ENCODE measurements around the gene NUTM1.
"Not testable (repeated sequence)": the region's sequence is repeated elsewhere in the genome, so short reads cannot be mapped to it uniquely, and the experiment has no call there.

The NUTM1 gene

DNA sequence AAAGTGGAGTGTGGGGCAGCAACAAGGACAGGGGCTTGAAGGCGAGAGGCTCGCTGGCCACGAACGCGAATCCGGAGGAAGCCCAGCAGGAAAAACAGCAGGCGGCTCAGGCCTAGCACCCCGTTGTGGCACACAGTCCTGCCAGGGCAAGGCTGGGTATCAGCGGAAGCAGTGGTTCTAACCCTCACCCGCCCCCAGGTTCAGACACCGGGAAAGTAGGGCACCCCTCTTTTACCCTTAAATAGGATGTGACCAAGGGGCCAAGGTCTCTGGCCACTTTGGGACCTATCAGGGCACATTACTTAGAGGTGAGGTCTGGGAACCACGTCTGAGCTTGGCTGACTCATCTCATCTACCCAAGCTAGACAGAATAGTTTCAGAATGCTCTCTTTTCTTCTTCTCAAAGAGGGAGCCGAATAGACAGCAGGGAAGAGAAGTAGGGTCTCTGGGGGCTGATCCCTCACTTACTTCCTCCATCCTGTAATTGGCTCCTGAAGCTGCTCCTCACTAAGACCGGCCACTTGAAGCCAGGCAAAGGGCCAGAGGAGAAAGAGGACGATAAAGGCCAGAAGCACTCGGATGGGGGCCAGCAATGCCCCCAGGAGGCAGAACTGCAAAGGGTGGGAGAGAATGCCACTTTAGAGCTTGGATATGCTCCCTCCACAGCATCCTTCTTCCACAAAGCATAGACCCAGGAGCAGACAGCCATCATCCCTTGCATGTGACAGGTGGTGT is 22.1 kb downstream of the NUTM1 start:
- peak overlapping the region; percentile 83; the same call in 1 of the 2 replicates for H3K9ac ChIP-seq (ENCODE audit: low read depth, low read length)
- peaks cover 8% of the 10 kb centered on the region for H3K36me3 ChIP-seq (ENCODE audit: insufficient read depth, low read length)
- H3K4me1 ChIP-seq (ENCODE audit: insufficient read depth, low read length), result peaks cover 12% of the 10 kb centered on the region
- H3K9me3 ChIP-seq (ENCODE audit: control insufficient read depth, insufficient read depth, low read length), result no peaks in the 10 kb centered on the region

DNA sequence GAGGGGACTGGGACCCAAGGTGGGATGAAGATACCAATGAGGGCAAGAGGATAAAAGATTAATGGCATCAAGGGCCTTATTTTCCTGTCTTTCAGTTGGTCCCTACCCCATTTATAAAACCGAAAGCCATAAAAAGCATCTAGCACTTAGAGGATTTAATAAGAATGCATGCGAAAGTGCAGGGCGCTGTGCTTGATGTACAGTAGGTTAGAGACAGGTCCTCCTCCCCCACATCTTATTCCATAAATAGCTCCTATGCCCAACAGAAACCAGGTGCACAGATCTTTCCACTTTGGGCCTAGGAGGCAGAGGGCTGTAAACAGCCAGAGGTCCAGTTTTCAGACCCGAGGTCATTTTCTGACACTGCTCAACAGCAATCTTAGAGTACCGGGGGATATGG is 22.7 kb downstream of the NUTM1 start:
- Histone ChIP-seq H3K36me3 (ENCODE audit: insufficient read depth, low read length) (peaks cover 8% of the 10 kb centered on the region), H3K4me1 (ENCODE audit: insufficient read depth, low read length) (peaks cover 12% of the 10 kb centered on the region), H3K9ac (ENCODE audit: low read depth, low read length) (peak overlapping the region; percentile 83; the same call in 1 of the 2 replicates), H3K9me3 (ENCODE audit: control insufficient read depth, insufficient read depth, low read length) (no peaks in the 10 kb centered on the region)

DNA sequence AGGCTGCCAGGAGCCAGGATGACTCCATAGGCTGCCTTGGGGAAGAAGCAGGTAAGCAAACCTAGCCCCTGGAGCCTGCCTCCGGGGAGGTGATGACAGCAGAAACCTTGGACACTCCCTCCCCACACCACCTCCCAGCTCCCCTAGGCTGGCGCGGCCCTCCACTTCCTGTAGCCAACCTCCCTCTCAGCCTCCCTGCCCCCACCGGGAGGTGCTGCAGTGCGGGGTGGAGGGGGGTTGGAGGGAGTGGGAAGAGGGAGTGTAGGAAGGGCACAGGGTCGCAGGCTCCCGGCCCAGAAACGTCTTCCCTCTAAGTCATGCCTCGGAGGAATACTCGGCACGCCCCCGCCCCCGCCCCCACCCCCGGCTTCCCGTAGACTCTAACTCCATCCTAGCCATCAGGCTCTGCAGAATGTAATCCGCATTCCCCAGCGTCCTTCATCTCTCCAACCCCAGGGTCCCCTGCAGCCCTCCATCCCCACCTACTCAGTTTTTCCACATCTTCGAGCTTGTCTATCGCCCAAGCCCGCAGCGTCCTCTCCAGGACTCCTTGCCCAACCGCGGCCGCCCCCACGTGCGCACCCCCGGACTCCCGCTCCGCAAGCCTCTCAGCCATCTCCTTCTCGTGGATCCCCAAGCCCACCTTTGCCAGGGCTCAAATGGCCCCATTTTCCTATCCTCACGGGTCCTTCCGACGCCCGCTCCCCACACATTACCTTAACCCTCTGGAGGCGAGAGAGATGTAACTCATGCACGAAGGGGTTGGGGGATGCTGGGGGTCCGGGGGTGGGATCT is 23.4 kb downstream of the NUTM1 start:
- Histone ChIP-seq H3K9ac (ENCODE audit: low read depth, low read length) (peak overlapping the region; percentile 83), H3K9me3 (ENCODE audit: control insufficient read depth, insufficient read depth, low read length) (no peaks in the 10 kb centered on the region), H3K36me3 (ENCODE audit: insufficient read depth, low read length) (peaks cover 8% of the 10 kb centered on the region), H3K4me1 (ENCODE audit: insufficient read depth, low read length) (peaks cover 12% of the 10 kb centered on the region)

DNA sequence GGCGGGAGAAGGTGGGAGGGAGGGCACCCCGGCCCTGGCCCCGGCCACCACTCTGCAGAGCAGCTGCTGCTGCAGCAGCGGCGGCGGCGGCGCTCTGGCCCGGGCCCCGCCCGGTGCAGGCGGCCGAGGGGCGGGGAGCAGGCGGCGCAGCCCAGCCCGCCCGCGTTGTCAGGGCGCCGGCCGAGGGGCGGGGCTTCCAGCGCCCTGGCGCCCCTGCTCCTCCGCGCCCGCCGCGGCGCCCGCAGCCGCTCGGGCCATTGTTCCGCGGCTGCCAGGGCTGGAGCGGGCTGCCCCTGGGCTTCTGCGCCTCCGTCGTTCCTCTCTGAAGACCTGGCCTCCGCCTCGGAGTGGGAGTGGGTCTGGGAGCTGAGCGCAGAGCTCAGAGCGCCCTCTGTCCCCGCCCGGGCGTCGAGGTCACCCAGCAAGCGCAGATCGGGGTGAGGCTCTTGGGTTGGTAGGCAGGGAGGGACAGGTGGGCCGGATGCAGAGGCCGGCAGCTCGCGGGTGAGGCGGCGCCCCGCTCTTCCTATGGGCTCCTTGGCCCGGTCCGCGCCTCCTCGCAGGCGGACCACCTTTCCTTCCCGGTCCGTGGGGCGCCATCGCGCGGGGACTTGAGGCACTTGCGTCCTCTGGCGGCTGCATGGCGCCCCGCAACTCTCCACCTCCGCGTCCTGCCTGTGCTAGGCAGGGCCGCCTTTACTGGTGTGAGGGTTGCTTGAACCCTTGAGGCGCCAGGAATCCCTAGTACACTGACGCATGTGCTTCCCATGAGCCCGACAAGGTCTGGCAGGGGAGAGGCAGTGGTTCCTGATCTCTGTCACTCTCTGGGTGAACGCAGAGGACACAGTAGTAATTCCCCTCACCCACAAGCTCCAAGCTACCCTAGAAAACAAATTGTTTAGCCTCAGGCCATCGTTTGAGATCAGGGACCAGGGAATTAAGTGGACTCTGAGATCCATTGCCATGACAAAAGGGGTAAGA is 24.3 kb downstream of the NUTM1 start, which contains the start of gene LPCAT4:
TSS of gene LPCAT4 (minus strand) at position 96 of the 981 bp plus-strand sequence. CDS start 96 bp downstream, outside the sequence.
- Histone ChIP-seq H3K4me1 (ENCODE audit: insufficient read depth, low read length) (peaks cover 12% of the 10 kb centered on the region), H3K9me3 (ENCODE audit: control insufficient read depth, insufficient read depth, low read length) (no peaks in the 10 kb centered on the region), H3K36me3 (ENCODE audit: insufficient read depth, low read length) (peaks cover 8% of the 10 kb centered on the region; the same call in 1 of the 2 replicates), H3K9ac (ENCODE audit: low read depth, low read length) (peak within 1 kb of the TSS; percentile 95)

DNA sequence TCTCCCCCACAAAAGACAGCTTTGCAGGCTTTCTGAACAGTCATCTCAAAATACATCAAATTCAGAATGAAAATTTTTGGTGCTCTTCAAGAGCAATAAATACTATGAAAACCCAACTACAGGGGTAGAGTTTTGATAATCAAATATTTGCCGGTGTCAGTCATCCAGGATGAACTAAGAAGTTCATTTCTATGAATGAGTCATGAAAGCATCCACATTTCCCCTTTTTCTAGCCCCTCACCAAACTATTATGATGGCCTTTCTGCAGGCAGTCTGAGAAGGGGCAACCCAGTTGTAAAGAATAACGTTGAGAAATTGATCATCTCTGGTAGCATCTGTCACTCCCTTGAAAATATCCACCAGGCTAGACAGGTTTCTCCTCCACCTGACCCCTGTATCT is 27.0 kb downstream of the NUTM1 start:
- H3K9ac ChIP-seq (ENCODE audit: low read depth, low read length), result no peak overlapping the region
- peaks cover 9% of the 10 kb centered on the region for H3K4me1 ChIP-seq (ENCODE audit: insufficient read depth, low read length)
- H3K36me3 ChIP-seq (ENCODE audit: insufficient read depth, low read length), result no peaks in the 10 kb centered on the region
- H3K9me3 ChIP-seq (ENCODE audit: control insufficient read depth, insufficient read depth, low read length), result no peaks in the 10 kb centered on the region; the same call in 1 of the 2 replicates

DNA sequence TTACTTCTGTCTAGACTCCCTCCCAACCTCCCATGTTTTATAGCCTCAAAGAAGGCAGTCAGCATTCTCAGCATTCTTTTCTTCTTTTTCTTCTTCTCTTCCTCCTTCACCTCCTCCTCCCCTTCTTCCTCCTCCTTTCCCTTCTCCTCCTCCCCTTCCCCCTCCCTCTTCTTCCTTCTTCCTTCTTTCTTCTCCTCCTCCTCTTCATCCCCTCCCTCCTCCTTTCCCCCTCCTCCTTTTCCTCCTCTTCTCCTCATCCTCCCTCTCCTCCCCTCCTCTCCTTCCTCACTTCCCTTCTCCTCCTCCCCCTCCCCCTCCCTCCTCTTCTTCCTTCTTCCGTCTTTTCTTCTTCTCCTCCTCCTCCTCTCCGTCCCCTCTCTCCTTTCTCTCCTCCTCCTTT is 27.5 kb downstream of the NUTM1 start:
- Histone ChIP-seq H3K36me3 (ENCODE audit: insufficient read depth, low read length) (no peaks in the 10 kb centered on the region), H3K9me3 (ENCODE audit: control insufficient read depth, insufficient read depth, low read length) (no peaks in the 10 kb centered on the region; the same call in 1 of the 2 replicates), H3K4me1 (ENCODE audit: insufficient read depth, low read length) (peaks cover 4% of the 10 kb centered on the region), H3K9ac (ENCODE audit: low read depth, low read length) (no peak overlapping the region)

DNA sequence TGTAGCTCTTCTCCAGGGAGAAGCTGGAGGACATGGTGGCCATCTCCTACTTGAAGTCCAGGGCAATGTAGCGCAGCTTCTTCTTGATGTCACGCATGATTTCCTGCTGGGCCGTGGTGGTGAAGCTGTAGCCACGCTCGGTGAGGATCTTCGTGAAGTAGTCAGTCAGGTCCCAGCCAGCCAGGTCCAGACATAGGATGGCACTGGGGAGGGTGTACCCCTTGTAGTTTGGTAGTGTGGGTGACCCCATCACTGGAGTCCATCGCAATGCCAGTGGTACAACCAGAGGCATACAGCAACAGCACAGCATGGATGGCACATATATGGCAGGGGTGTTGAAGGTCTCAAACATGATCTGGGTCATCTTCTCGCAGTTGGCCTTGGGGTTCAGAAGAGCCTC is 30.8 kb downstream of the NUTM1 start:
- Histone ChIP-seq H3K9me3 (ENCODE audit: control insufficient read depth, insufficient read depth, low read length) (no peaks in the 10 kb centered on the region; the same call in 1 of the 2 replicates), H3K36me3 (ENCODE audit: insufficient read depth, low read length) (no peaks in the 10 kb centered on the region), H3K9ac (ENCODE audit: low read depth, low read length) (no peak overlapping the region), H3K4me1 (ENCODE audit: insufficient read depth, low read length) (no peaks in the 10 kb centered on the region; the same call in 1 of the 2 replicates)

DNA sequence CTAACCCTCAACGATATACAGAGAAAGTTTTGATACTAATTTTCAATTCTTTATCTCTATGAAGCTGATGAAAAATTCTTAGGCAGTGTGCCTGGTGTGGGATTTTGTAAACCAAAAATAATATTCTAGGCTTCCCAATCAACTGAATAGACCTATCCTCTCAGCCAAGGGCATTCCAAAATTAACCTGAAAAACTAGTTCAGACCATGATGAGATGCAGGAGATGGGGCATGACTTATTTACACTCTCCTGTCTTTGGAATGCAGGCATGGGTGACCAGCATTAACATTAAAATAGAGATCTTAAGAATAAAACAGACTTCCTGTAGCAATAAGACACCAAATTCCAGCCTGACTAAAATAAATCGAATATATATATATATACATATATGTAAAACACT is 31.7 kb downstream of the NUTM1 start:
- no peak overlapping the region for H3K9ac ChIP-seq (ENCODE audit: low read depth, low read length)
- H3K36me3 ChIP-seq (ENCODE audit: insufficient read depth, low read length), result no peaks in the 10 kb centered on the region
- no peaks in the 10 kb centered on the region; the same call in 1 of the 2 replicates for H3K9me3 ChIP-seq (ENCODE audit: control insufficient read depth, insufficient read depth, low read length)
- H3K4me1 ChIP-seq (ENCODE audit: insufficient read depth, low read length), result no peaks in the 10 kb centered on the region; the same call in 1 of the 2 replicates

DNA sequence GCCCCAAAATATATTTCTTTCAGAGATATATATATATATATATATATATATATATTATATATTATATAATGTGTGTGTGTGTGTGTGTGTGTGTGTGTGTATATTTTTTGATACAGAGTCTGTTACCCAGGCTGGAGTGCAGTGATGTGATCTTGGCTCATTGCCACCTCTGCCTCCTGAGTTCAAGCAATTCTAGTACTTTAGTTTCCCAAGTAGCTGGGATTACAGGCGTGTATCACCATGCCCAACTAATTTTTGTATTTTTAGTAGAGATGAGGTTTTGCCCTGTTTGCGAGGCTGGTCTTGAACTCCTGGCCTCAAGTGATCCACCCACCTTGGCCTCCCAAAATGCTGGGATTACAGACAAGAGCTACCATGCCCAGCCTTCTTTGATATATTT is 32.4 kb downstream of the NUTM1 start:
- H3K9ac ChIP-seq (ENCODE audit: low read depth, low read length); H3K36me3 ChIP-seq (ENCODE audit: insufficient read depth, low read length); H3K4me1 ChIP-seq (ENCODE audit: insufficient read depth, low read length); H3K9me3 ChIP-seq (ENCODE audit: control insufficient read depth, insufficient read depth, low read length): not testable (repeated sequence)

DNA sequence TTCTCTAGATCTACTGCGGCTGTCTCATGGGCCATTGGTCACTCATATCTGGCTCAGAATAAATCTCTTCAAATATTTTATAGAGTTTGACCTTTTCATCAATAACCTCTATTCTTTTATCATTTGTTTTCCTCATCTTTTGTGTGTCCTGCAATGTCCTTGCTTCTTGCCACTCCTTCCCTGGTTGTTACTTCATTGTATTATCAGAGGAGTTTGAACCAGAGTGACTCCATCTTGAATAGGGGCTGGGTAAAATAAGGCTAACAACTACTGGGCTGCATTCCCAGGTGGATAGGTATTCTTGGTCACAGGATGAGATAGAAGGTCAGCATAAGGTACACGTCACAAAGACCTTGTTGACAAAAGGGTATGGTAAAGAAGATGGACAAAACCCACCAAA is 33.7 kb downstream of the NUTM1 start:
- H3K4me1 ChIP-seq (ENCODE audit: insufficient read depth, low read length), result no peaks in the 10 kb centered on the region; the same call in 1 of the 2 replicates
- H3K36me3 ChIP-seq (ENCODE audit: insufficient read depth, low read length), result no peaks in the 10 kb centered on the region
- H3K9ac ChIP-seq (ENCODE audit: low read depth, low read length), result no peak overlapping the region
- H3K9me3 ChIP-seq (ENCODE audit: control insufficient read depth, insufficient read depth, low read length), result no peaks in the 10 kb centered on the region; the same call in 1 of the 2 replicates

DNA sequence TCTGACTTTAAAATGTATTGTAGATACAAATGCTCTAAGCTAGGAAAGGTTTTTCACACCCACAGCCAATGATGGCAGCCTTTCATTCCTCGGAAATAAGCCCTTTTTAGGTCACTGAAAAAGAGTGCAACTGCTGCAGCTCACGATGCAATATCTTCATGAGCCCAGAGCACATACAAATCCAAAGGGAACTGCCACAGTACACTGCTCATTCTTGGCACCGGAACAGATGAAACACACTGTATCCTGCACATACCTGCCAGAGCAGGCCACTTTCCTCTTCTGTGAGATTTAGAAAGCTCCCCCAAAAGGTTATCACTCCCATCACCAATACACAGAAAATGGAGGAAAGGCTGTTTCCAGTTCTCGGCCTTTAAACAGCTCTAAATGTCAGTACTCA is 37.4 kb downstream of the NUTM1 start:
- not testable (repeated sequence) for H3K36me3 ChIP-seq (ENCODE audit: insufficient read depth, low read length); H3K9me3 ChIP-seq (ENCODE audit: control insufficient read depth, insufficient read depth, low read length); H3K4me1 ChIP-seq (ENCODE audit: insufficient read depth, low read length); H3K9ac ChIP-seq (ENCODE audit: low read depth, low read length)

DNA sequence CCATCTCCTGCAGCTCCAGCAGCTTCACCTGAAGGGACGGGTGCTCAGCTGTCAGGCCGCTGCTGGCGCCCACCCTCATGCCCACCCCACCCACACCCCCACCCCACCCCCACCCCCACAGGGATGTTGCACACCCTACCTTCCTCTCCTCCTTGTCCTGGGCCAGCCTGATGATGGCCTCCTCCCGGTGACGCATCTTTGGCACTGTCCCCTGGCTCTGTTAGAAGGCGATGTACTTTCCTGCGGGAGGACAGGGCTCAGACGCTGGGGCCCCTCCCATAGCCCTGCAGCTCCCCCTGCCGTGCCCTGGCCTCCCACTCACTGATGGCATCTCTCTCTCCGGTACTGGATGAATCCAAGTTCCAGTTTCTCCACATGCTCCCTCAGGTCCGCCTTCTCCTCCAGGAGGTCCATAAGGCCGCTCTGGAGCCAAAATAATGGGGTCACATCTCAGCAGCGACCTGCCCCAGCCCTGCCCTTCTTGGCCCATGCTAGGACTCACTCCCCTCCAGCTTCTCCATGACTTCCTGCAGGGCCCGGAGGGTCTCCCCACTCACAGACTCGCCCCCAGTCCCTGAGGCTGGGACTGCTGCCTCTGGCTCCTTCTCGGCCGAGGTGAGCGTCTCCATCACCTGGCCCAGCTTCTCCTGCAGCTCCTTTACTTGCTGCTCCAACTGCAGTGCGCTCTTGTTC is 38.9 kb downstream of the NUTM1 start:
- H3K36me3 ChIP-seq (ENCODE audit: insufficient read depth, low read length); H3K9me3 ChIP-seq (ENCODE audit: control insufficient read depth, insufficient read depth, low read length); H3K4me1 ChIP-seq (ENCODE audit: insufficient read depth, low read length); H3K9ac ChIP-seq (ENCODE audit: low read depth, low read length): not testable (repeated sequence)

DNA sequence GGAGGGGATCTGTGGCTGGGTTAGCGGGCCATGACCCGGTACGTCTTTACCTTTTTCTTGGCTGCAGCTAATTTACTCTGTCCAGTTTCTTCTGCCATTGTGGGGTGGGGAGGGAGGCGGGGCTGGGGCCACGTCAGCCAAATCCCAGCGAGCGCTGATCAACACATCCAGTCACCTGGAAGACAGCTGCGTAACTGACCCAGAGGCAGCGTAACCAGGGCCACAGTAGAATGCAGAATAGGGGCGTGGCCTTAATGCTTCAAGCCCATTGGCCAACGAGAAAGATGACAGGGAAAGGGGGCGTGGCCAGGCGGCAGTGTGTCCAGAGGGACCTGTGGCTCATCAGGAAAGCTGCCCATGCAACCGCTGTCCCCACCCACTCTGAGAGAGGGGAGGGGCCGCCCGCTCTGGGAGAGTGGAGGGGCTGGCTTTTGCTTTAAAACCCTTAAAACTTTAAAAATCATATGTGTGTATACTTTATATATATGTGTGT is 46.5 kb downstream of the NUTM1 start:
- H3K4me1 ChIP-seq (ENCODE audit: insufficient read depth, low read length); H3K9ac ChIP-seq (ENCODE audit: low read depth, low read length); H3K9me3 ChIP-seq (ENCODE audit: control insufficient read depth, insufficient read depth, low read length); H3K36me3 ChIP-seq (ENCODE audit: insufficient read depth, low read length): not testable (repeated sequence)

All from ES-I3 (cell line).